WTC11 (cell line): ENCODE measurements around the gene KCNG2. TPM values are rescaled to one million over a fixed set of nuclear protein-coding genes. Genes with fewer than 3 reads are reported as not detected.

Experiments used
- AFF4 ChIP-seq: sonication (generic); formaldehyde crosslinking; IDR thresholded peaks from 2 replicates; pipeline ENCODE4 v1.8.1; 2023; ENCODE audit warnings: mild to moderate bottlenecking, missing genetic modification reagents, borderline replicate concordance
- ATF2 ChIP-seq: sonication (generic); formaldehyde crosslinking; IDR thresholded peaks from 2 replicates; pipeline ENCODE4 v1.8.1; 2022; ENCODE audit warnings: low read depth, missing genetic modification reagents, borderline replicate concordance
- CDX4 ChIP-seq: fragments of 250-450 bp; sonication (Bioruptor Pico); IDR thresholded peaks from 2 replicates; pipeline ENCODE4 v1.9.0; 2021; ENCODE audit warnings: moderate library complexity, mild to moderate bottlenecking, inconsistent platforms, borderline replicate concordance
- ELF4 ChIP-seq: sonication (generic); formaldehyde crosslinking; IDR thresholded peaks from 2 replicates; pipeline ENCODE4 v1.8.1; 2022; ENCODE audit warnings: low read depth, mild to moderate bottlenecking, moderate library complexity, missing genetic modification reagents
- ERG ChIP-seq: fragments of 250-450 bp; sonication (Bioruptor Pico); IDR thresholded peaks from 2 replicates; pipeline ENCODE4 v1.8.0; 2021; ENCODE audit warnings: mild to moderate bottlenecking
- FOXJ3 ChIP-seq: sonication (generic); formaldehyde crosslinking; IDR thresholded peaks from 2 replicates; pipeline ENCODE4 v1.9.0; 2021; ENCODE audit warnings: missing genetic modification reagents, mild to moderate bottlenecking, borderline replicate concordance
- FOXK1 ChIP-seq: sonication (generic); formaldehyde crosslinking; IDR thresholded peaks from 2 replicates; pipeline ENCODE4 v1.8.0; 2022; ENCODE audit warnings: mild to moderate bottlenecking, moderate library complexity, missing genetic modification reagents
- FOXP4 ChIP-seq: sonication (generic); formaldehyde crosslinking; IDR thresholded peaks from 2 replicates; pipeline ENCODE4 v1.8.0; 2022; ENCODE audit warnings: mild to moderate bottlenecking, missing genetic modification reagents
- KAT7 ChIP-seq: sonication (generic); formaldehyde crosslinking; IDR thresholded peaks from 2 replicates; pipeline ENCODE4 v1.8.1; 2023; ENCODE audit warnings: missing genetic modification reagents, mild to moderate bottlenecking, borderline replicate concordance
- PRRX2 ChIP-seq: fragments of 250-450 bp; sonication (Bioruptor Pico); IDR thresholded peaks from 2 replicates; pipeline ENCODE4 v1.8.0; 2021; ENCODE audit warnings: mild to moderate bottlenecking
- SMAD4 ChIP-seq: sonication (generic); formaldehyde crosslinking; IDR thresholded peaks from 2 replicates; pipeline ENCODE4 v1.8.0; 2022; ENCODE audit warnings: mild to moderate bottlenecking, missing genetic modification reagents
- ZNF219 ChIP-seq: sonication (generic); formaldehyde crosslinking; IDR thresholded peaks from 2 replicates; pipeline ENCODE4 v1.8.0; 2023; ENCODE audit warnings: missing genetic modification reagents, mild to moderate bottlenecking, borderline replicate concordance
- ZNF423 ChIP-seq: fragments of 250-450 bp; sonication (Bioruptor Pico); IDR thresholded peaks from 2 replicates; pipeline ENCODE4 v2.1.2; 2022; ENCODE audit warnings: mild to moderate bottlenecking, moderate library complexity
- total RNA-seq: library from RNA; stranded (reverse); gene quantifications from 3 replicates; pipeline ENCODE4 v1.2.3, GENCODE V29; 2021
- TF ChIP-seq, protein P1 (sequence below): fragments of 250-450 bp; sonication (Bioruptor Pico); IDR thresholded peaks from 2 replicates; pipeline ENCODE4 v1.9.0; 2021; ENCODE audit warnings: mild to moderate bottlenecking
- TF ChIP-seq, protein P2 (sequence below): sonication (generic); formaldehyde crosslinking; IDR thresholded peaks from 2 replicates; pipeline ENCODE4 v1.8.0; 2023; ENCODE audit warnings: missing genetic modification reagents
- TF ChIP-seq, protein P3 (sequence below): sonication (generic); formaldehyde crosslinking; IDR thresholded peaks from 2 replicates; pipeline ENCODE4 v1.8.1; 2022; ENCODE audit warnings: mild to moderate bottlenecking, moderate library complexity, missing genetic modification reagents
- TF ChIP-seq, protein P4 (sequence below): sonication (generic); formaldehyde crosslinking; conservative IDR thresholded peaks from 2 replicates; pipeline ENCODE4 v1.8.1; 2022; ENCODE audit warnings: mild to moderate bottlenecking, missing genetic modification reagents
- TF ChIP-seq, protein P5 (sequence below): sonication (generic); formaldehyde crosslinking; IDR thresholded peaks from 2 replicates; pipeline ENCODE4 v1.8.0; 2023; ENCODE audit warnings: mild to moderate bottlenecking, missing genetic modification reagents
- TF ChIP-seq, protein P6 (sequence below): sonication (generic); formaldehyde crosslinking; IDR thresholded peaks from 2 replicates; pipeline ENCODE4 v1.8.1; 2022; ENCODE audit warnings: low read depth, mild to moderate bottlenecking, moderate library complexity, missing genetic modification reagents, borderline replicate concordance

Gene KCNG2
- total RNA-seq, 1 experiment from 2014 or later, result 0.50 TPM

- TF ChIP-seq ATF2 (CRISPR knock-in tag), result no peak
- TF ChIP-seq FOXP4, result peak; percentile 85
- TF ChIP-seq FOXK1, result 0 out of 2 replicates have a peak, but pooled peaks have one; percentile 44
- TF ChIP-seq, protein P1, sequence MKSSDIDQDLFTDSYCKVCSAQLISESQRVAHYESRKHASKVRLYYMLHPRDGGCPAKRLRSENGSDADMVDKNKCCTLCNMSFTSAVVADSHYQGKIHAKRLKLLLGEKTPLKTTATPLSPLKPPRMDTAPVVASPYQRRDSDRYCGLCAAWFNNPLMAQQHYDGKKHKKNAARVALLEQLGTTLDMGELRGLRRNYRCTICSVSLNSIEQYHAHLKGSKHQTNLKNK (CRISPR knock-in tag), result no peak
- peak; percentile 84; the same call in 1 of the 2 replicates for TF ChIP-seq ELF4
- TF ChIP-seq, protein P2, sequence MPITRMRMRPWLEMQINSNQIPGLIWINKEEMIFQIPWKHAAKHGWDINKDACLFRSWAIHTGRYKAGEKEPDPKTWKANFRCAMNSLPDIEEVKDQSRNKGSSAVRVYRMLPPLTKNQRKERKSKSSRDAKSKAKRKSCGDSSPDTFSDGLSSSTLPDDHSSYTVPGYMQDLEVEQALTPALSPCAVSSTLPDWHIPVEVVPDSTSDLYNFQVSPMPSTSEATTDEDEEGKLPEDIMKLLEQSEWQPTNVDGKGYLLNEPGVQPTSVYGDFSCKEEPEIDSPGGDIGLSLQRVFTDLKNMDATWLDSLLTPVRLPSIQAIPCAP (CRISPR knock-in tag), result 0 out of 2 replicates have a peak, but pooled peaks have one; percentile 83
- no peak for TF ChIP-seq ZNF219 (CRISPR knock-in tag)
- no peak for TF ChIP-seq ERG
- TF ChIP-seq PRRX2 (CRISPR knock-in tag), result no peak
- no peak for TF ChIP-seq FOXJ3
- TF ChIP-seq AFF4 (CRISPR knock-in tag), result no peak
- TF ChIP-seq, protein P3, sequence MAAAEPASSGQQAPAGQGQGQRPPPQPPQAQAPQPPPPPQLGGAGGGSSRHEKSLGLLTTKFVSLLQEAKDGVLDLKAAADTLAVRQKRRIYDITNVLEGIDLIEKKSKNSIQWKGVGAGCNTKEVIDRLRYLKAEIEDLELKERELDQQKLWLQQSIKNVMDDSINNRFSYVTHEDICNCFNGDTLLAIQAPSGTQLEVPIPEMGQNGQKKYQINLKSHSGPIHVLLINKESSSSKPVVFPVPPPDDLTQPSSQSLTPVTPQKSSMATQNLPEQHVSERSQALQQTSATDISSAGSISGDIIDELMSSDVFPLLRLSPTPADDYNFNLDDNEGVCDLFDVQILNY (CRISPR knock-in tag), result peak; percentile 41; the same call in 1 of the 2 replicates
- TF ChIP-seq ZNF423, result no peak
- no peak for TF ChIP-seq CDX4 (CRISPR knock-in tag)
- TF ChIP-seq, protein P4, sequence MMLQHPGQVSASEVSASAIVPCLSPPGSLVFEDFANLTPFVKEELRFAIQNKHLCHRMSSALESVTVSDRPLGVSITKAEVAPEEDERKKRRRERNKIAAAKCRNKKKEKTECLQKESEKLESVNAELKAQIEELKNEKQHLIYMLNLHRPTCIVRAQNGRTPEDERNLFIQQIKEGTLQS (CRISPR knock-in tag), result no peak
- TF ChIP-seq, protein P5, sequence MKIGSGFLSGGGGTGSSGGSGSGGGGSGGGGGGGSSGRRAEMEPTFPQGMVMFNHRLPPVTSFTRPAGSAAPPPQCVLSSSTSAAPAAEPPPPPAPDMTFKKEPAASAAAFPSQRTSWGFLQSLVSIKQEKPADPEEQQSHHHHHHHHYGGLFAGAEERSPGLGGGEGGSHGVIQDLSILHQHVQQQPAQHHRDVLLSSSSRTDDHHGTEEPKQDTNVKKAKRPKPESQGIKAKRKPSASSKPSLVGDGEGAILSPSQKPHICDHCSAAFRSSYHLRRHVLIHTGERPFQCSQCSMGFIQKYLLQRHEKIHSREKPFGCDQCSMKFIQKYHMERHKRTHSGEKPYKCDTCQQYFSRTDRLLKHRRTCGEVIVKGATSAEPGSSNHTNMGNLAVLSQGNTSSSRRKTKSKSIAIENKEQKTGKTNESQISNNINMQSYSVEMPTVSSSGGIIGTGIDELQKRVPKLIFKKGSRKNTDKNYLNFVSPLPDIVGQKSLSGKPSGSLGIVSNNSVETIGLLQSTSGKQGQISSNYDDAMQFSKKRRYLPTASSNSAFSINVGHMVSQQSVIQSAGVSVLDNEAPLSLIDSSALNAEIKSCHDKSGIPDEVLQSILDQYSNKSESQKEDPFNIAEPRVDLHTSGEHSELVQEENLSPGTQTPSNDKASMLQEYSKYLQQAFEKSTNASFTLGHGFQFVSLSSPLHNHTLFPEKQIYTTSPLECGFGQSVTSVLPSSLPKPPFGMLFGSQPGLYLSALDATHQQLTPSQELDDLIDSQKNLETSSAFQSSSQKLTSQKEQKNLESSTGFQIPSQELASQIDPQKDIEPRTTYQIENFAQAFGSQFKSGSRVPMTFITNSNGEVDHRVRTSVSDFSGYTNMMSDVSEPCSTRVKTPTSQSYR (CRISPR knock-in tag), result no peak
- TF ChIP-seq, protein P6, sequence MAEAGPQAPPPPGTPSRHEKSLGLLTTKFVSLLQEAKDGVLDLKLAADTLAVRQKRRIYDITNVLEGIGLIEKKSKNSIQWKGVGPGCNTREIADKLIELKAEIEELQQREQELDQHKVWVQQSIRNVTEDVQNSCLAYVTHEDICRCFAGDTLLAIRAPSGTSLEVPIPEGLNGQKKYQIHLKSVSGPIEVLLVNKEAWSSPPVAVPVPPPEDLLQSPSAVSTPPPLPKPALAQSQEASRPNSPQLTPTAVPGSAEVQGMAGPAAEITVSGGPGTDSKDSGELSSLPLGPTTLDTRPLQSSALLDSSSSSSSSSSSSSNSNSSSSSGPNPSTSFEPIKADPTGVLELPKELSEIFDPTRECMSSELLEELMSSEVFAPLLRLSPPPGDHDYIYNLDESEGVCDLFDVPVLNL (CRISPR knock-in tag), result 0 out of 2 replicates have a peak, but pooled peaks have one; percentile 36
- TF ChIP-seq SMAD4 (CRISPR knock-in tag), result no peak
- TF ChIP-seq KAT7 (CRISPR knock-in tag), result no peak
Measured at GRCh38 chr18:79787865-79788733, 9.6 kb upstream of the KCNG2 start (continued).
